ENCODE measurements around the gene LCTL. TPM values are rescaled to one million over a fixed set of nuclear protein-coding genes. Genes with fewer than 3 reads are reported as not detected.

The LCTL gene
- total and polyA plus RNA-seq, 2 of the 8 experiments (the other 6 are each of a cell fraction or from before 2014, with no cell fraction given) = 5.5 to 6.2 TPM

GRCh38 chr15:66587020-66587419, 21.2 kb upstream of the LCTL start (continued):
- no peak for TF ChIP-seq HDAC2 (IDR thresholded peaks at IDR 0.05; ENCODE audit: borderline replicate concordance in 1 of 2, low read depth in 2 of 2, low read length in 2 of 2)
- no peak for TF ChIP-seq RBBP5 (IDR thresholded peaks at IDR 0.05; ENCODE audit: borderline replicate concordance, low read depth, low read length)
- TF ChIP-seq MAFK (IDR thresholded peaks at IDR 0.05; ENCODE audit: low read depth, low read length) = no peak
- no peak for TF ChIP-seq KDM1A (IDR thresholded peaks at IDR 0.05; ENCODE audit: borderline replicate concordance, low read length)
- TF ChIP-seq BCL11A (IDR thresholded peaks at IDR 0.05; ENCODE audit: low read depth in 2 of 2, low read length in 2 of 2) = no peak
- TF ChIP-seq KDM4A (IDR thresholded peaks at IDR 0.05; ENCODE audit: low read depth, low read length, severe bottlenecking) = no peak

Data from H1 (cell line).